ENCODE measurements around the gene COL28A1. TPM values are rescaled to one million over a fixed set of nuclear protein-coding genes. Genes with fewer than 3 reads are reported as not detected.

The COL28A1 gene
- total RNA-seq, 2 donors from 2014 or later: 1.2 to 3.5 TPM

DNA sequence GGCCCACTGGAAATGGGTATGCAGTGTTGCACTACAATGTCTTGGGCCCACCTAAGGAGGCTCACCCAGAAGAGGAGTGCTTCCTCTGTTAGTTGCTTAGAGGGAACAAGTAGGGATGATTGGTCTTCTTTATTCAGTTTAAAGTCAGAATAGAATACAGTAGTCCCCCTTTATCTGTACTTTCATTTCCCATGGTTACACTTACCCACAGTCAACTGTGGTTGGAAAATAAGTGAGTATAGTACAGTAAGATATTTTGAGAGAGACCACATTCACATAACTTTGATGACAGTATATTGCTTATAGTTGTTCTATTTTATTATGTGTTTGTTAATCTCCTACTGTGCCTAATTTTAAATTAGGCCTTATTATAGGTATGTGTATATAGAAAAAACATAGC is 151.4 kb downstream of the COL28A1 start:
- Histone ChIP-seq H3K27me3 (no peaks in the 10 kb centered on the region), H3K27ac (no peak overlapping the region), H3K9me3 (no peaks in the 10 kb centered on the region), H3K9ac (ENCODE audit: low read depth in 2 of 2, low read length in 2 of 2) (no peak overlapping the region), H3K4me1 (no peaks in the 10 kb centered on the region), H3K4me3 (no peak overlapping the region), H3K36me3 (no peaks in the 10 kb centered on the region)
- no peak for DNase-seq
- intact Hi-C loops (cut with DNase I): no loop called here
- TF ChIP-seq, protein P1, sequence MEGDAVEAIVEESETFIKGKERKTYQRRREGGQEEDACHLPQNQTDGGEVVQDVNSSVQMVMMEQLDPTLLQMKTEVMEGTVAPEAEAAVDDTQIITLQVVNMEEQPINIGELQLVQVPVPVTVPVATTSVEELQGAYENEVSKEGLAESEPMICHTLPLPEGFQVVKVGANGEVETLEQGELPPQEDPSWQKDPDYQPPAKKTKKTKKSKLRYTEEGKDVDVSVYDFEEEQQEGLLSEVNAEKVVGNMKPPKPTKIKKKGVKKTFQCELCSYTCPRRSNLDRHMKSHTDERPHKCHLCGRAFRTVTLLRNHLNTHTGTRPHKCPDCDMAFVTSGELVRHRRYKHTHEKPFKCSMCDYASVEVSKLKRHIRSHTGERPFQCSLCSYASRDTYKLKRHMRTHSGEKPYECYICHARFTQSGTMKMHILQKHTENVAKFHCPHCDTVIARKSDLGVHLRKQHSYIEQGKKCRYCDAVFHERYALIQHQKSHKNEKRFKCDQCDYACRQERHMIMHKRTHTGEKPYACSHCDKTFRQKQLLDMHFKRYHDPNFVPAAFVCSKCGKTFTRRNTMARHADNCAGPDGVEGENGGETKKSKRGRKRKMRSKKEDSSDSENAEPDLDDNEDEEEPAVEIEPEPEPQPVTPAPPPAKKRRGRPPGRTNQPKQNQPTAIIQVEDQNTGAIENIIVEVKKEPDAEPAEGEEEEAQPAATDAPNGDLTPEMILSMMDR (IDR thresholded peaks at IDR 0.05): no peak

DNA sequence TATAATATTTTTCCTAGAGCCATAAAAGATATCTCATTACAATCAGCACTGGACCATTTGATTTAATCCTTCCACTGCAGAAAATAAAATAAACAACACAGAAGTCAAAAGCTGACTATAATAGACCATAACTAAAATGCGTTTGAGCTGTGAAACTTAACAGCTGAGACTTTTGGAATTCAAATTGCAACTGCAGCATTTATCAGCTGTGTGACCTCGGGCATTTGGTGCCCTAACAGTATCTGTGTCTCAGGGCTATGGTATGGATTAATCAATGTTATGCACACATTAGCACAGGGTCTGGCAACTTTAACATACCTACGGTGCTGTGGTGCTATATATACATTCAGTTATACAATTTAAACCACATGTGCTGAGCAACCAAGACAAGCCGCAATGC is 160.1 kb downstream of the COL28A1 start:
- intact Hi-C loops (cut with DNase I): no loop called here
- Histone ChIP-seq H3K4me1 (no peaks in the 10 kb centered on the region), H3K9ac (ENCODE audit: low read depth in 2 of 2, low read length in 2 of 2) (no peak overlapping the region)

DNA sequence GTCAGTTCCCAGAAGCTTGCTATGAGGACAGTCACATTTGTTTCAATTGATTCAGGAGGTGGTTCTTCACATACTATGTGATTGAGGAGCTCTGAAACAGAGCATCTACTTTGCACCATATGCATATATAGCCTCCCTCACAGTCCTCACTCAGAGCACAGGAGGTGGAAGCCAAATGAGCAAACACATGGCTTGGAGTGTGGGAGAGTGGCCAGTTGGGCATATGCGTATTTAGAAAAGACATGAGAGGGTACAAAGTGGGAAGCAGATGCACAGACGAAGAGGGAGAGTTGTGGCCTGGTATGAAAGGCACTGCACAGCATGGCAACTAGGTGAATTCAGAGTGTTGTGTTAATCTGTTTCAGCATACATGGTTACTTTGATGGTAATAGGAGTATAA is 165.6 kb downstream of the COL28A1 start:
- DNase-seq: no peak
- no peak overlapping the region for H3K27ac ChIP-seq
- no peaks in the 10 kb centered on the region for H3K9me3 ChIP-seq
- no peak overlapping the region for H3K4me3 ChIP-seq
- H3K4me1 ChIP-seq: no peaks in the 10 kb centered on the region
- TF ChIP-seq, protein P1 (IDR thresholded peaks at IDR 0.05): no peak
- no peak overlapping the region for H3K9ac ChIP-seq (ENCODE audit: low read depth in 2 of 2, low read length in 2 of 2)
- intact Hi-C loops (cut with DNase I): no loop called here
- H3K27me3 ChIP-seq: no peaks in the 10 kb centered on the region
- no peaks in the 10 kb centered on the region for H3K36me3 ChIP-seq

More for the DNA sequence above, 160.1 kb downstream of the COL28A1 start:
- Histone ChIP-seq H3K9me3 (no peaks in the 10 kb centered on the region), H3K27me3 (no peaks in the 10 kb centered on the region), H3K36me3 (no peaks in the 10 kb centered on the region), H3K4me3 (no peak overlapping the region), H3K27ac (no peak overlapping the region)
- no peak for DNase-seq
- TF ChIP-seq, protein P1 (IDR thresholded peaks at IDR 0.05): no peak

- no peaks in the 10 kb centered on the region for H3K4me1 ChIP-seq
- H3K4me3 ChIP-seq: no peak overlapping the region
- DNase-seq: no peak
- intact Hi-C loops (cut with DNase I): no loop called here
- no peaks in the 10 kb centered on the region for H3K9me3 ChIP-seq
- H3K27me3 ChIP-seq: no peaks in the 10 kb centered on the region
- H3K36me3 ChIP-seq: no peaks in the 10 kb centered on the region
- H3K9ac ChIP-seq (ENCODE audit: low read depth in 2 of 2, low read length in 2 of 2): no peak overlapping the region
- TF ChIP-seq, protein P1 (IDR thresholded peaks at IDR 0.05): no peak
- H3K27ac ChIP-seq: no peak overlapping the region
Observed at GRCh38 chr7:7369134-7369533, 166.5 kb downstream of the COL28A1 start.

DNA sequence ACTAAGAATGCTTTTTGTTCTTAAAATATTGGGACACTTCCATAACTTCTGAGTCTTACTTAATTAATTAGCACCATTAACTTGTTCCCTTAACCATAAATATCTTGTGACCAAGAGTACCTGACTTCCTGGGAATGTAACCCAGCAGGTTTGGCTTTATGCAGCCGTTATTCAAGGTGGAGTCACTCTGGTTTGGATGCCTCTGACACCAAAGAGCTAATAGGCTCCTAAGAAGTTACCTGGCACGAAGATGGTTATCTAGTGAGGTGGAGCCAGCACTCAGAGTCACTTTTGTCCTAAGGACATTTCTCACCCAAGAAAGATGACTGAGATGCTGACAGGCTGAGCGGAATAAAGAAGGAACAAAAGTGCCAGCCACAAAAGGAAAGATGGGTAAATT is 181.0 kb downstream of the COL28A1 start:
- TF ChIP-seq, protein P1 (IDR thresholded peaks at IDR 0.05): no peak
- Histone ChIP-seq H3K27ac (no peak overlapping the region), H3K36me3 (no peaks in the 10 kb centered on the region), H3K27me3 (no peaks in the 10 kb centered on the region), H3K4me3 (no peak overlapping the region), H3K4me1 (no peaks in the 10 kb centered on the region), H3K9me3 (no peaks in the 10 kb centered on the region), H3K9ac (ENCODE audit: low read depth in 2 of 2, low read length in 2 of 2) (no peak overlapping the region)
- intact Hi-C loops (cut with DNase I): no loop called here
- DNase-seq: no peak

DNA sequence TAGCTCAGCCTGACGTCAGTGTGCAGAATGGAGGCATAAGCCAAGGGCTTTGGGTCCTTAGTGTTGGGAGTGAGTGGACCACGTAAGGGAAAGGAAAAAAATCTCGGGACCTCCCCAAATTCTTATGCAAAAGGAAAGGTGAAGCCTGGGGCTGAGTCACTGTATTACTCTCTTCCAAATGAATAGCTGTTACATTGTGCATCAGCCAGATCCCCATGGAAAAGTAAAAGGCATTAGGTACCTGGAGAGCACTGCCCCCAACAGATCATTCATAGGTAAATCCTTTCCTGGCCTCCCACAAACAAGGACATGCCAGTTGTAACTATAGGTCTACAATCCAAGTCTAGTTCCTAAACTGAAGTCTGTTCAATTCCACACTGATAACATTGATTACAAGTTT is 182.8 kb downstream of the COL28A1 start:
- Histone ChIP-seq H3K4me3 (no peak overlapping the region), H3K27ac (no peak overlapping the region), H3K9me3 (no peaks in the 10 kb centered on the region), H3K36me3 (no peaks in the 10 kb centered on the region), H3K27me3 (no peaks in the 10 kb centered on the region), H3K4me1 (no peaks in the 10 kb centered on the region), H3K9ac (ENCODE audit: low read depth in 2 of 2, low read length in 2 of 2) (no peak overlapping the region)
- DNase-seq: no peak
- intact Hi-C loops (cut with DNase I): no loop called here
- TF ChIP-seq, protein P1 (IDR thresholded peaks at IDR 0.05): no peak

All from colonic mucosa (tissue), 4 donors.